NCI-H82 treated with DMSO at 0.1 percent for 48 hours (cell line): ENCODE data around the gene C19orf47.
A peak's percentile ranks its signal among the peaks of the same experiment; 100 is the strongest.
"Not testable (repeated sequence)": the region's sequence is repeated elsewhere in the genome, so short reads cannot be mapped to it uniquely, and the experiment has no call there.

Source experiments
- DNase-seq: peaks from one replicate; lab custom pipeline; 2025; ENCODE audit not compliant: unreplicated experiment; lab: John Stamatoyannopoulos, UW

The C19orf47 gene

GRCh38 chr19:40355975-40356680 is 7.9 kb upstream of the C19orf47 start:
- no peak for DNase-seq

- peak; percentile 49 for DNase-seq
Measured at GRCh38 chr19:40348961-40349507, 837 bp upstream of the C19orf47 start.

DNA sequence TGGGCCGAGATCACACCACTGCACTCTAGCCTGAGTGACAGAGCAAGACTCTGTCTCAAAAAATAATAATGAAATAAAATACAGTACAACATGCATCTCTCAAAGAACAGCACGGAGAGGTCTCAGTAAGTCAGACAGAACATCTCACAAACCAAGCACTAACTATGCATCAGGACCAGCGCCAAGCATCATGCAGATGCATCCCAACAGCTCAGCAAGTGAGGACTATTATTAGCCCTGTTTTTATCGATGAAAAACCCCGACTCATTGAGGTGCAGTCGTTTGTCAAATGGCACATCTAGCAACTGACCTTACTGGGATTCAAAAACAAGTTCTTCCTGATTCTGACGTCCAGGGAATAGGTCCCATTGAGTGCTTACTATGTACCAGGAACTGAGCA is 3.8 kb downstream of the C19orf47 start:
- no peak for DNase-seq

GRCh38 chr19:40342644-40343311 is 5.4 kb downstream of the C19orf47 start:
- DNase-seq = no peak

DNA sequence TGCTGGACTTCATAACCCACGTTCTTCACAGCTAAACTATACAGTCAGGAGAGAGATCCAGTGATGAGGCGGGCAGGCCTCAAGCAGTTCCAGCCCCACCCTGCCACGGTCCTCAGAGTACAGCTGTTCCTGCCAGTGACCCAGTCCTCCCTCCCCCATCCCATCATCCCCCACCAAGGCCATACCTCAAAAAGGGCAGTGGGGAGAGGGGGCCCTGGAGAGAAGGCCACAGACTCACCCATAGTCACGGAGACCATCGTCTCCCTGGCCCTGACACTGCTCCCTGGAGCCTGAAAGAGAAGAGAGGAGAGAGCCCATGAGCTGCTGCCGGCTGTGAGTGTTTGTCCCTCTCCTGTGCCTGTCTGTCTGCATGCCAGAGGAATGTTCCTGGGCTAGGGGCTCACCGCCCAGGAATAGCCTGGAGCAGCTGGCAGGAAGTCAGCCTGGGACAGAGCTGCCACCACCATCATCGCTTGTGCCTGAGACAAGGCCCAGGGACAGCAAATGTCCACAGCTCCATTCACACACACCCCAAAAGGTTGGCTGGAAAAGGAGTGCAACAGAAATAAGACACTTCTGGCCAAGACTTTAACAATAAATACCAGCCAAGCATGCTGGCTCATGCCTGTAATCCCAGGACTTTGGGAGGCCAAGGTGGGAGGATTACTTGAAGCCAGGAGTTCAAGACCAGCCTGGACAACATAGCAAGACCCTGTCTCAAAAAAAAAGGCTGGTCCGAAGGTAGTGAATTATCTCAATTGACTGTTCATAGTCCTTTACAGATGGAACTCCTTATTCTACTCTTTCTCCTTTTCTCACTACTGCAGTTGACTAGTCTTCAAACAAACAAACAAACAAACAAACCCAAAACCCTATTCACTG is 6.4 kb downstream of the C19orf47 start:
- no peak for DNase-seq

- no peak for DNase-seq
Measured at GRCh38 chr19:40339018-40339728, 9.0 kb downstream of the C19orf47 start.

- no peak for DNase-seq
Measured at GRCh38 chr19:40337594-40337993, 10.6 kb downstream of the C19orf47 start.

GRCh38 chr19:40337107-40337506 is 11.1 kb downstream of the C19orf47 start:
- no peak for DNase-seq

- DNase-seq = no peak
Measured at GRCh38 chr19:40336601-40336900, 11.6 kb downstream of the C19orf47 start.

DNA sequence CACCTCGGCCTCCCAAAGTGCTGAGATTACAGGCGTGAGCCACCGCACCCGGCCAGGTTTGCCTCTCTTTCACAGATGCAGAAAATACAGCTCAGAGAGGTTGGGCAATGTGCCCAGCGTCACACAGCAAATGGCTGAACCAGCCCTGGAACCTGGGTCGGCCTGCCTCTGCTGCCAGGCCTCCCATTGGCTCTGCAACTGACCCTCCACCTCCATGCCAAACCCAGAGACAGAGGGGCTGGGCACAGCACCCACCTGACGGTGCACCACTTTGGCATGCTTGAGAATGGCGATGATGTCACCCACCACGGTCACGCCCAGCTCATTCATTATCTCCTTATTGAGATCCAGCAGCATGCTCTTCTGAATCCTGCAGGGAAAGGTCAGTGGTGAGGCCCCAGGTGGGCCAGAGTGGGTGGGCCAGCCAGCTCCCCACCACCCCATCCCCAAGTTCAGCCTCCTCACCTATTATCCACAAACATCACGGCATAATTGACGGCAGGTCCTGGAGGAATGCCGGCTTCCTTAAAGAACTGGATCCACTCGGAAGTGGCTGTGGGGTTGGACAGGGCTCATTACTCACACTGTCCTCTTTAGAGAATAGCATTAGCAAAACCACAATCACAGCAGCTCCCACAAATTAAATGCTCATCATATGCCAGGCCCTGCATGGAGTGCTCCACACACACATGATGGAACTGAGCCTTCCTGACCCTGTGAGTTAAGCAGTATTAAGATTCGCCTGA is 12.2 kb downstream of the C19orf47 start:
- DNase-seq = no peak

DNA sequence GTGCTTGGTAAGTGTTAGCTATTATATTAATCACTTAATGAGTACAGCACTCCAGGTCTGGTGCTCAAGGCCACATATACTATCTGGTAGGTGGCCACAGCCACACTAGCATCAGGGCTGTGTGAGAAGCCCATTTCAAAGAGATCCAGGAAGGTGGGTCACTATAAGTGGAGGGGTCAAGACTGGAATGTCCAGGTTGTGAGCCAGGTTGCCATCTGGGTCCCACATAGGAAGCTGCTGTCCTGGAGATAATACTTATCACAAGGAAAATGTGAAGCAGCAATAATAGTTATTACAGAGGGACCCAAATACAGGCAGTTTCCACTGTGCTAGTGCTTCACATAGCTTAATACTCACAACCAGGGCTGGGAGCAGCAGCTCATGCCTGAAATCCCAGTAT is 13.1 kb downstream of the C19orf47 start:
- no peak for DNase-seq

- not testable (repeated sequence) for DNase-seq
Measured at GRCh38 chr19:40333083-40333482, 15.1 kb downstream of the C19orf47 start.

- no peak for DNase-seq
Measured at GRCh38 chr19:40332669-40333068, 15.5 kb downstream of the C19orf47 start.

GRCh38 chr19:40331052-40331451 is 17.1 kb downstream of the C19orf47 start:
- DNase-seq = no peak

DNA sequence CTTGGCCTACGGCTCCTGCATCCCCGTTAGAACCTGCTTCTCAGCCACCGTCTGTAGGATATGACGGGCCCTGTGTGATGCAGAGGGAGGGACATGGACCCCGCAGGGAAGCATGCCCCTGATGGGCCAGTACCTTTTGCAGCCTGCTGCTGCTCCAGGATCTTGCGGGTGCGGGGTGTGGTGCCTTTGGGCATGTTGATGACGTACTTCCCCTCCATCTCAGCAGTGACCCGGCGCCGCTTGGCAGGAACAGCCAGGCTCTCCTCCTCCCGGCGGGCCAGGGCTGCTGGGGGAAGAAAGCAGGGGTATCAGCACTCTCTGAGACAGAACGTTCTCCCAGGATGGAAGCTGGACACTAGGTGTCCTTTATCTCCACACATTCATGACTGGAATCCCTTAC is 22.0 kb downstream of the C19orf47 start:
- DNase-seq = no peak

GRCh38 chr19:40323705-40324104 is 24.5 kb downstream of the C19orf47 start:
- no peak for DNase-seq

GRCh38 chr19:40322951-40323615 is 25.1 kb downstream of the C19orf47 start:
- DNase-seq = no peak

GRCh38 chr19:40322271-40322610 is 26.0 kb downstream of the C19orf47 start:
- DNase-seq = no peak

- DNase-seq = no peak
Measured at GRCh38 chr19:40321566-40322270, 26.5 kb downstream of the C19orf47 start.
